ENCODE data around the gene CCL24. TPM values are rescaled to one million over a fixed set of nuclear protein-coding genes. Genes with fewer than 3 reads are reported as not detected.

CCL24 gene
- total and polyA plus RNA-seq, 2 of the 4 experiments (the other 2 are of a cell fraction) = not detected

GRCh38 chr7:75804004-75804403 is 9.6 kb downstream of the CCL24 start:
- Histone ChIP-seq H3K4me2 (ENCODE audit: low read depth, low read length) (no peak overlapping the region), H2BK20ac (ENCODE audit: low read depth, low read length) (no peak overlapping the region), H3K27me3 (ENCODE audit: control insufficient read depth, insufficient read depth, low read length) (peaks cover 10% of the 10 kb centered on the region), H2BK120ac (ENCODE audit: low read depth, low read length) (no peak overlapping the region), H2BK5ac (ENCODE audit: low read depth, low read length, poor library complexity, severe bottlenecking) (no peak overlapping the region), H3K9ac (ENCODE audit: low read depth, low read length) (no peak overlapping the region), H2AFZ (replicated peaks; ENCODE audit: low read length, poor library complexity) (no peak overlapping the region), H4K5ac (ENCODE audit: low read depth, low read length) (no peak overlapping the region), H3K18ac (ENCODE audit: low read depth, low read length) (no peak overlapping the region), H3K14ac (replicated peaks; ENCODE audit: low read depth, low read length) (no peak overlapping the region), H3K4ac (ENCODE audit: low read depth, low read length) (no peak overlapping the region), H3K4me1 (ENCODE audit: control insufficient read depth, insufficient read depth, low read length) (no peaks in the 10 kb centered on the region), H3K9me1 (ENCODE audit: insufficient read depth, low read length) (no peaks in the 10 kb centered on the region), H3K4me3 (ENCODE audit: insufficient read depth, low read depth, low read length) (no peak overlapping the region), H3K56ac (ENCODE audit: extremely low read depth, insufficient read depth, low read length) (no peak overlapping the region), H3K9me3 (ENCODE audit: control insufficient read depth, insufficient read depth, low read length) (peaks cover 20% of the 10 kb centered on the region), H4K20me1 (ENCODE audit: insufficient read depth, low read length) (no peaks in the 10 kb centered on the region), H3K27ac (ENCODE audit: insufficient read depth, low read length) (no peak overlapping the region), H4K91ac (ENCODE audit: insufficient read depth, low read depth, low read length) (no peak overlapping the region), H2BK15ac (ENCODE audit: low read depth, low read length) (no peak overlapping the region), H3K23ac (ENCODE audit: low read depth, low read length) (no peak overlapping the region), H2AK5ac (ENCODE audit: low read depth, low read length) (no peak overlapping the region), H3K79me1 (ENCODE audit: low read depth in 1 of 2, low read length in 2 of 2) (no peaks in the 10 kb centered on the region), H2AK9ac (replicated peaks; ENCODE audit: low read depth, low read length, poor library complexity) (no peak overlapping the region), H3K36me3 (ENCODE audit: control insufficient read depth, insufficient read depth, low read length) (no peaks in the 10 kb centered on the region), H4K8ac (ENCODE audit: low read depth in 2 of 2, low read length in 2 of 2) (no peak overlapping the region)
- in situ Hi-C loops (cut with MboI; ENCODE audit: low sequenced_read_pairs) (no loop called here), dilution Hi-C loops (cut with HindIII; ENCODE audit: low sequenced_read_pairs, unreplicated experiment) (no loop called here), intact Hi-C loops (cut with micrococcal nuclease) (no loop called here)
- no CpG with 5 or more reads among the region's 2 CpGs for WGBS, 2 experiments (ENCODE audit: extremely low coverage in 2 of 2, insufficient read length in 1 of 2)
- ATAC-seq (ENCODE audit: low read depth) (no peak), DNase-seq (no peak)
- TF ChIP-seq, protein P1, sequence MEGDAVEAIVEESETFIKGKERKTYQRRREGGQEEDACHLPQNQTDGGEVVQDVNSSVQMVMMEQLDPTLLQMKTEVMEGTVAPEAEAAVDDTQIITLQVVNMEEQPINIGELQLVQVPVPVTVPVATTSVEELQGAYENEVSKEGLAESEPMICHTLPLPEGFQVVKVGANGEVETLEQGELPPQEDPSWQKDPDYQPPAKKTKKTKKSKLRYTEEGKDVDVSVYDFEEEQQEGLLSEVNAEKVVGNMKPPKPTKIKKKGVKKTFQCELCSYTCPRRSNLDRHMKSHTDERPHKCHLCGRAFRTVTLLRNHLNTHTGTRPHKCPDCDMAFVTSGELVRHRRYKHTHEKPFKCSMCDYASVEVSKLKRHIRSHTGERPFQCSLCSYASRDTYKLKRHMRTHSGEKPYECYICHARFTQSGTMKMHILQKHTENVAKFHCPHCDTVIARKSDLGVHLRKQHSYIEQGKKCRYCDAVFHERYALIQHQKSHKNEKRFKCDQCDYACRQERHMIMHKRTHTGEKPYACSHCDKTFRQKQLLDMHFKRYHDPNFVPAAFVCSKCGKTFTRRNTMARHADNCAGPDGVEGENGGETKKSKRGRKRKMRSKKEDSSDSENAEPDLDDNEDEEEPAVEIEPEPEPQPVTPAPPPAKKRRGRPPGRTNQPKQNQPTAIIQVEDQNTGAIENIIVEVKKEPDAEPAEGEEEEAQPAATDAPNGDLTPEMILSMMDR (conservative IDR thresholded peaks at IDR 0.05; ENCODE audit: low read depth, low read length) = no peak
- TF ChIP-seq RFX5 (IDR thresholded peaks at IDR 0.05; ENCODE audit: low read depth, low read length) (no peak), NFE2L2 (IDR thresholded peaks at IDR 0.05; ENCODE audit: low read depth, low read length) (no peak), USF2 (IDR thresholded peaks at IDR 0.05; ENCODE audit: low read depth, low read length) (no peak), MAZ (IDR thresholded peaks at IDR 0.05; ENCODE audit: borderline replicate concordance, low read depth, low read length) (no peak), MAFK (IDR thresholded peaks at IDR 0.05; ENCODE audit: low read depth, low read length) (no peak), SMC3 (IDR thresholded peaks at IDR 0.05; ENCODE audit: low read depth, low read length) (no peak), RAD21 (IDR thresholded peaks at IDR 0.05; ENCODE audit: low read length) (no peak), CHD1 (IDR thresholded peaks at IDR 0.05; ENCODE audit: low read depth, low read length) (no peak), FOS (IDR thresholded peaks at IDR 0.05; ENCODE audit: low read depth, low read length) (no peak), BHLHE40 (IDR thresholded peaks at IDR 0.05; ENCODE audit: low read depth, low read length) (no peak), CEBPB (IDR thresholded peaks at IDR 0.05; ENCODE audit: low read depth, low read length) (no peak), POLR2A (IDR thresholded peaks at IDR 0.05; ENCODE audit: low read depth, low read length) (no peak), ELK1 (IDR thresholded peaks at IDR 0.05; ENCODE audit: borderline replicate concordance, low read depth, low read length) (no peak), MXI1 (IDR thresholded peaks at IDR 0.05; ENCODE audit: borderline replicate concordance, low read depth, low read length) (no peak)
- BruUV-seq (replicated peaks) = no TSS peak
- ChIA-PET CTCF (no interaction called here), POLR2A (ENCODE audit: unreplicated experiment) (no interaction called here)

Data from IMR-90 (cell line).